HG03520 (cell line): Measurements from ENCODE around the gene CD274.
"Not testable (repeated sequence)": the region's sequence is repeated elsewhere in the genome, so short reads cannot be mapped to it uniquely, and the experiment has no call there.

ENCODE experiments used
- ATAC-seq: cut with Tn5 transposase; IDR thresholded peaks from one replicate; pipeline ENCODE4 v1.9.1; 2021; ENCODE audit warnings: mild to moderate bottlenecking, moderate library complexity; ENCODE audit not compliant: unreplicated experiment

The CD274 gene

GRCh38 chr9:5450359-5451091 is at the start of gene CD274:
TSS of gene CD274 (plus strand) at chr9:5450542. CDS start at chr9:5456114, 5,572 bp downstream.
- ATAC-seq = peak; percentile 45

- ATAC-seq = no peak
Observed at GRCh38 chr9:5402217-5402616, 48.1 kb upstream of the CD274 start.

- ATAC-seq = no peak
Observed at GRCh38 chr9:5408596-5408995, 41.7 kb upstream of the CD274 start.

- no peak for ATAC-seq
Observed at GRCh38 chr9:5416953-5417352, 33.4 kb upstream of the CD274 start.

- ATAC-seq = no peak
Observed at GRCh38 chr9:5418481-5418880, 31.9 kb upstream of the CD274 start.

GRCh38 chr9:5419987-5420386 is 30.4 kb upstream of the CD274 start:
- no peak for ATAC-seq

- no peak for ATAC-seq
Observed at GRCh38 chr9:5421163-5421562, 29.2 kb upstream of the CD274 start.

- ATAC-seq = no peak
Observed at GRCh38 chr9:5422276-5422675, 28.1 kb upstream of the CD274 start.

GRCh38 chr9:5425006-5425628 is 25.2 kb upstream of the CD274 start:
- no peak for ATAC-seq

- no peak for ATAC-seq
Observed at GRCh38 chr9:5427005-5427404, 23.3 kb upstream of the CD274 start.

- ATAC-seq = no peak
Observed at GRCh38 chr9:5428172-5428571, 22.2 kb upstream of the CD274 start.

GRCh38 chr9:5428794-5429528 is 21.4 kb upstream of the CD274 start:
- ATAC-seq = no peak

- no peak for ATAC-seq
Observed at GRCh38 chr9:5429873-5430564, 20.3 kb upstream of the CD274 start.

- ATAC-seq = no peak
Observed at GRCh38 chr9:5430912-5431311, 19.4 kb upstream of the CD274 start.

GRCh38 chr9:5432890-5433289 is 17.5 kb upstream of the CD274 start:
- not testable (repeated sequence) for ATAC-seq

- ATAC-seq = not testable (repeated sequence)
Observed at GRCh38 chr9:5433328-5433727, 17.0 kb upstream of the CD274 start.

GRCh38 chr9:5433841-5434810 is 16.2 kb upstream of the CD274 start:
- not testable (repeated sequence) for ATAC-seq

GRCh38 chr9:5435912-5436311 is 14.4 kb upstream of the CD274 start:
- no peak for ATAC-seq

GRCh38 chr9:5436441-5436840 is 13.9 kb upstream of the CD274 start:
- no peak for ATAC-seq
